WTC11 (cell line): ENCODE measurements around the gene THSD7B.

ENCODE experiments used
- ATF3 ChIP-seq: sonication (generic); formaldehyde crosslinking; conservative IDR thresholded peaks from 2 replicates; pipeline ENCODE4 v1.8.1; 2022; ENCODE audit warnings: mild to moderate bottlenecking, missing genetic modification reagents
- CREB1 ChIP-seq: sonication (generic); formaldehyde crosslinking; IDR thresholded peaks from 2 replicates; pipeline ENCODE4 v1.8.0; 2023; ENCODE audit warnings: mild to moderate bottlenecking, missing genetic modification reagents
- CREM ChIP-seq: sonication (generic); formaldehyde crosslinking; IDR thresholded peaks from 2 replicates; pipeline ENCODE4 v1.8.1; 2022; ENCODE audit warnings: mild to moderate bottlenecking, missing genetic modification reagents, moderate library complexity
- CTCF ChIP-seq: fragments of 200-600 bp; IDR thresholded peaks from 2 replicates; pipeline ENCODE4 v1.8.0; 2022; ENCODE audit warnings: antibody characterized with exemption
- FOXJ3 ChIP-seq: sonication (generic); formaldehyde crosslinking; IDR thresholded peaks from 2 replicates; pipeline ENCODE4 v1.9.0; 2021; ENCODE audit warnings: missing genetic modification reagents, mild to moderate bottlenecking, borderline replicate concordance
- NFYB ChIP-seq: sonication (generic); formaldehyde crosslinking; conservative IDR thresholded peaks from 2 replicates; pipeline ENCODE4 v1.8.0; 2022; ENCODE audit warnings: low read depth, missing genetic modification reagents
- TEAD4 ChIP-seq: sonication (generic); formaldehyde crosslinking; IDR thresholded peaks from 2 replicates; pipeline ENCODE4 v1.8.0; 2022; ENCODE audit warnings: mild to moderate bottlenecking, missing genetic modification reagents
- ZNF512 ChIP-seq: sonication (generic); formaldehyde crosslinking; IDR thresholded peaks from 2 replicates; pipeline ENCODE4 v1.8.1; 2022; ENCODE audit warnings: missing genetic modification reagents, borderline replicate concordance
- TF ChIP-seq, protein P1 (sequence below): sonication (generic); formaldehyde crosslinking; IDR thresholded peaks from 2 replicates; pipeline ENCODE4 v1.8.0; 2023; ENCODE audit warnings: missing genetic modification reagents, mild to moderate bottlenecking, borderline replicate concordance
- TF ChIP-seq, protein P2 (sequence below): sonication (generic); formaldehyde crosslinking; IDR thresholded peaks from 2 replicates; pipeline ENCODE4 v1.8.0; 2022; ENCODE audit warnings: mild to moderate bottlenecking, missing genetic modification reagents

DNA sequence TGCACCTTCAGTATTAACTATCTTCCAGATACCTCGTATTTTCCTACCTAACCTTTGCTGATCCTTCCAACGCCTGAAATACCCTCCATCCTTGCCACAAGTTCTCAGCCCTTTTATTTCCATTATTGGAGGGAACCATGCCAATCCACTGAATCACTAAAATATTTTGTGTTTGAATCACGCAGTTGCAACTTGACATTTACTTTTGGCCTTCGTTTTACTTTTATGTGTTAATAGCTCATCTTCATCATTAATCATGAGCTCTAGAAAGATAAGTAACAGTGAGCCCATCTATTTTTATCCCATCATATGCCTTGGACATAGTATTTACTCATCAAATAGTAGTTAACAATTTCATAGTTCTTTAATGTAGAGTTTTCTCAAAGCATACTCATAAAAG is 463.2 kb downstream of the THSD7B start:
- no peak for TF ChIP-seq CTCF
- no peak for TF ChIP-seq CREB1
- TF ChIP-seq, protein P1, sequence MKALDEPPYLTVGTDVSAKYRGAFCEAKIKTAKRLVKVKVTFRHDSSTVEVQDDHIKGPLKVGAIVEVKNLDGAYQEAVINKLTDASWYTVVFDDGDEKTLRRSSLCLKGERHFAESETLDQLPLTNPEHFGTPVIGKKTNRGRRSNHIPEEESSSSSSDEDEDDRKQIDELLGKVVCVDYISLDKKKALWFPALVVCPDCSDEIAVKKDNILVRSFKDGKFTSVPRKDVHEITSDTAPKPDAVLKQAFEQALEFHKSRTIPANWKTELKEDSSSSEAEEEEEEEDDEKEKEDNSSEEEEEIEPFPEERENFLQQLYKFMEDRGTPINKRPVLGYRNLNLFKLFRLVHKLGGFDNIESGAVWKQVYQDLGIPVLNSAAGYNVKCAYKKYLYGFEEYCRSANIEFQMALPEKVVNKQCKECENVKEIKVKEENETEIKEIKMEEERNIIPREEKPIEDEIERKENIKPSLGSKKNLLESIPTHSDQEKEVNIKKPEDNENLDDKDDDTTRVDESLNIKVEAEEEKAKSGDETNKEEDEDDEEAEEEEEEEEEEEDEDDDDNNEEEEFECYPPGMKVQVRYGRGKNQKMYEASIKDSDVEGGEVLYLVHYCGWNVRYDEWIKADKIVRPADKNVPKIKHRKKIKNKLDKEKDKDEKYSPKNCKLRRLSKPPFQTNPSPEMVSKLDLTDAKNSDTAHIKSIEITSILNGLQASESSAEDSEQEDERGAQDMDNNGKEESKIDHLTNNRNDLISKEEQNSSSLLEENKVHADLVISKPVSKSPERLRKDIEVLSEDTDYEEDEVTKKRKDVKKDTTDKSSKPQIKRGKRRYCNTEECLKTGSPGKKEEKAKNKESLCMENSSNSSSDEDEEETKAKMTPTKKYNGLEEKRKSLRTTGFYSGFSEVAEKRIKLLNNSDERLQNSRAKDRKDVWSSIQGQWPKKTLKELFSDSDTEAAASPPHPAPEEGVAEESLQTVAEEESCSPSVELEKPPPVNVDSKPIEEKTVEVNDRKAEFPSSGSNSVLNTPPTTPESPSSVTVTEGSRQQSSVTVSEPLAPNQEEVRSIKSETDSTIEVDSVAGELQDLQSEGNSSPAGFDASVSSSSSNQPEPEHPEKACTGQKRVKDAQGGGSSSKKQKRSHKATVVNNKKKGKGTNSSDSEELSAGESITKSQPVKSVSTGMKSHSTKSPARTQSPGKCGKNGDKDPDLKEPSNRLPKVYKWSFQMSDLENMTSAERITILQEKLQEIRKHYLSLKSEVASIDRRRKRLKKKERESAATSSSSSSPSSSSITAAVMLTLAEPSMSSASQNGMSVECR: no peak
- TF ChIP-seq NFYB (CRISPR knock-in tag): no peak
- TF ChIP-seq TEAD4 (CRISPR knock-in tag): no peak
- TF ChIP-seq ATF3 (CRISPR knock-in tag): no peak
- no peak for TF ChIP-seq CREM (CRISPR knock-in tag)
- TF ChIP-seq FOXJ3: no peak
- no peak for TF ChIP-seq ZNF512 (CRISPR knock-in tag)
- TF ChIP-seq, protein P2, sequence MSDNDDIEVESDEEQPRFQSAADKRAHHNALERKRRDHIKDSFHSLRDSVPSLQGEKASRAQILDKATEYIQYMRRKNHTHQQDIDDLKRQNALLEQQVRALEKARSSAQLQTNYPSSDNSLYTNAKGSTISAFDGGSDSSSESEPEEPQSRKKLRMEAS (CRISPR knock-in tag): no peak
